KMS-11 (cell line): ENCODE results near the gene RNF144A.

Experiments used
- H2AFZ ChIP-seq: fragments of 200-600 bp; sonication (generic); 2 replicates; pipeline ENCODE4 v1.6.1; 2016; ENCODE audit warnings: antibody characterized with exemption, mixed run types, low read depth
- H3K27ac ChIP-seq: fragments of 200-600 bp; sonication (generic); 2 replicates; pipeline ENCODE4 v1.6.1; 2016; ENCODE audit warnings: mild to moderate bottlenecking, mixed run types
- H3K27me3 ChIP-seq: fragments of 200-600 bp; sonication (generic); 2 replicates; pipeline ENCODE4 v1.6.1; 2017; ENCODE audit warnings: mild to moderate bottlenecking, low read depth, mixed run types, moderate library complexity; ENCODE audit not compliant: insufficient read depth
- H3K36me3 ChIP-seq: fragments of 200-600 bp; sonication (generic); 2 replicates; pipeline ENCODE4 v1.6.1; 2017; ENCODE audit warnings: mild to moderate bottlenecking, mixed run types; ENCODE audit not compliant: insufficient read depth
- H3K4me1 ChIP-seq: fragments of 200-600 bp; sonication (generic); 2 replicates; pipeline ENCODE4 v1.6.1; 2016; ENCODE audit warnings: mild to moderate bottlenecking, low read depth, mixed run types; ENCODE audit not compliant: poor library complexity, severe bottlenecking
- H3K4me2 ChIP-seq: fragments of 200-600 bp; sonication (generic); 2 replicates; pipeline ENCODE4 v1.7.0; 2016; ENCODE audit warnings: mild to moderate bottlenecking, mixed run types
- H3K4me3 ChIP-seq: fragments of 200-600 bp; sonication (generic); IDR thresholded peaks from 2 replicates; pipeline ENCODE4 v1.6.1; 2017; ENCODE audit warnings: low read depth, low read length, mixed read lengths; ENCODE audit not compliant: insufficient read depth
- H3K79me2 ChIP-seq: fragments of 200-600 bp; sonication (generic); 2 replicates; pipeline ENCODE4 v1.6.1; 2016; ENCODE audit warnings: low read depth, mixed run types; ENCODE audit not compliant: insufficient read depth
- H3K9ac ChIP-seq: fragments of 200-600 bp; sonication (generic); 2 replicates; pipeline ENCODE4 v1.6.1; 2016; ENCODE audit warnings: mild to moderate bottlenecking, mixed run types
- H4K20me1 ChIP-seq: fragments of 200-600 bp; sonication (generic); 2 replicates; pipeline ENCODE4 v1.6.1; 2016; ENCODE audit warnings: mild to moderate bottlenecking, mixed run types; ENCODE audit not compliant: insufficient read depth
- TF ChIP-seq, protein P1 (sequence below): fragments of 200-600 bp; sonication (generic); conservative IDR thresholded peaks from 2 replicates; pipeline ENCODE4 v1.6.1; 2017; ENCODE audit warnings: low read depth, mild to moderate bottlenecking, antibody characterized with exemption, low read length, moderate library complexity, mixed read lengths

The RNF144A gene

DNA sequence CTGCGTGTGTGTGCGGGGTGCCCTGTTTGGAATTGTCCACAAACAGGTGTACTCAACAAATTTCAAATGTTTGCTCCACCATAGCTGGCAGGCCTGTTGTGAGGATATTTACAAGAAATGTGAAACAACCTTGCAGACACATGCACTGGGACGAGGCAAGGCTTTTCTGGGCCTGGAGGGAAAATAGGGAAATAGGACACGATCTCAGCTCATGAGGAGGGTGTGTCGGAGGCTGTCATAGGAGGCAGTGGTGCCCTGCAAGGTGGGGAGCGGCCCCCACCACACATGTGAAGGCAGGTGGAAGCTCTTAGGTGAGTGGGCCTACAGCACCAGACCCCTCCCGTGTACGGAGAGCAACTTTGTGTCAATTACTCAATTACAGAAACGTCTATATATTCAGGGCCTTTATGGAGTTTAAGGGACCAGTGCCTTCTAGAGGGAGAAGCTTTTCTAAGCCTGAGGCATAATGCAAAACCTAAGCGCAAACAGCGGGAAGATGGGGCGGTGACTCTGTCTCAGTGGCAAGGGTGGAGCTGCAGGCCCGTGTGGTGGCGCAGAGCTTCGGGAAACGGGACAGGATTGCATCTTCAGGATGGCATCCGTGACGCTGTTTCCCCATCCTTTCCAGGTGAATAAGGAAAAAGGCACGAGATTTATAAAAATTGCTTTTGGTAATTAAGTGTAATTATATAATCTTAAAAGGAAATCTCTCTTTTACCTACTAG is 48.0 kb downstream of the RNF144A start:
- Histone ChIP-seq H3K9ac (no peak overlapping the region), H3K4me2 (no peak overlapping the region), H3K27ac (no peak overlapping the region), H3K4me1 (no peaks in the 10 kb centered on the region), H3K36me3 (no peaks in the 10 kb centered on the region), H4K20me1 (no peaks in the 10 kb centered on the region), H3K4me3 (no peak overlapping the region), H3K79me2 (no peaks in the 10 kb centered on the region), H3K27me3 (no peaks in the 10 kb centered on the region), H2AFZ (no peak overlapping the region)
- TF ChIP-seq, protein P1, sequence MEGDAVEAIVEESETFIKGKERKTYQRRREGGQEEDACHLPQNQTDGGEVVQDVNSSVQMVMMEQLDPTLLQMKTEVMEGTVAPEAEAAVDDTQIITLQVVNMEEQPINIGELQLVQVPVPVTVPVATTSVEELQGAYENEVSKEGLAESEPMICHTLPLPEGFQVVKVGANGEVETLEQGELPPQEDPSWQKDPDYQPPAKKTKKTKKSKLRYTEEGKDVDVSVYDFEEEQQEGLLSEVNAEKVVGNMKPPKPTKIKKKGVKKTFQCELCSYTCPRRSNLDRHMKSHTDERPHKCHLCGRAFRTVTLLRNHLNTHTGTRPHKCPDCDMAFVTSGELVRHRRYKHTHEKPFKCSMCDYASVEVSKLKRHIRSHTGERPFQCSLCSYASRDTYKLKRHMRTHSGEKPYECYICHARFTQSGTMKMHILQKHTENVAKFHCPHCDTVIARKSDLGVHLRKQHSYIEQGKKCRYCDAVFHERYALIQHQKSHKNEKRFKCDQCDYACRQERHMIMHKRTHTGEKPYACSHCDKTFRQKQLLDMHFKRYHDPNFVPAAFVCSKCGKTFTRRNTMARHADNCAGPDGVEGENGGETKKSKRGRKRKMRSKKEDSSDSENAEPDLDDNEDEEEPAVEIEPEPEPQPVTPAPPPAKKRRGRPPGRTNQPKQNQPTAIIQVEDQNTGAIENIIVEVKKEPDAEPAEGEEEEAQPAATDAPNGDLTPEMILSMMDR = no peak

DNA sequence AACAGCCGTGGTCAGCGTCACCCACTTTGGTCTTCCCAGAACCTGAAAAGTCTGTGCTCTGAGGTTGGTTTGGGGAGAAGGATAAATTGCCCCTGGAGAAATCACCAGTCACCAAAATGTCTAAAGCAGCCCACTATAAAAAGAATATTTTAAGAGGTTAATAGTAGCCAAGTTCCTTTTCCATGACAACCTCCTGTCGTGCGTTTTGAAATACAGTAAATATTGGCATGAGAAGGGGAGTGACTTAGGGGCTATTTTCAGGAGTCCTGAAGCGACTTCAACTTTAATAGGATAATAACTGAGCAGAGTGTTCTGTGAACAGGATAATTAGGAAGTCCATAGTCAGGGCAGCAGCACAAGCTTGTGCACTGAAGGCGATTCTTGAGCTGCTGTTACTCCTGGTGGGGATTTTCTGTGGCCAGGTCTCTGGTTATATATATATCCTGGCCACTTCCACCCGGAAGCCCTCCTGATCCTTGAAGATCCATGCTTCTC is 49.3 kb downstream of the RNF144A start:
- TF ChIP-seq, protein P1 = no peak
- Histone ChIP-seq H3K27ac (no peak overlapping the region), H3K79me2 (no peaks in the 10 kb centered on the region), H3K4me2 (no peak overlapping the region), H4K20me1 (no peaks in the 10 kb centered on the region), H2AFZ (no peak overlapping the region), H3K9ac (no peak overlapping the region), H3K36me3 (no peaks in the 10 kb centered on the region), H3K4me1 (no peaks in the 10 kb centered on the region), H3K27me3 (no peaks in the 10 kb centered on the region), H3K4me3 (no peak overlapping the region)

DNA sequence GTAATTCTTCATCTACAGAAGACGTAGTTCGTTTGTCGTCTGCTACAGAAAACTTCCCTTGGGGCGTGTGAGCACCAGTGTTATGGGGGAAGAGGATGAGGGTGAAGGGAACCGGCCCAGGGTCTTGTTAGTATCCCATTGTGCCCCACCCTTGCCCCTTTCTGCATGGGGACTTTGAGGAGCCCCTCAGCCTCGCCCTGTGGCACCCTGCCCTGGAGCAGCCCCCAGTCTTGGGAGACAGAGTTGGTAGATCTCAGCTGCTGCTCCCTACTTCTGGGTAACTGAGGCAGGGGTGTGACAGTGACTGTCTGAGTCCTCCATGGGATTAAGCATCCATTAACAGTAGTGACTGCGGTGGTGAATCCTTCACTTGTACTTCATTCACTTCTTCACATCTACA is 50.1 kb downstream of the RNF144A start:
- no peak overlapping the region for H3K27ac ChIP-seq
- TF ChIP-seq, protein P1 = no peak
- no peaks in the 10 kb centered on the region for H4K20me1 ChIP-seq

DNA sequence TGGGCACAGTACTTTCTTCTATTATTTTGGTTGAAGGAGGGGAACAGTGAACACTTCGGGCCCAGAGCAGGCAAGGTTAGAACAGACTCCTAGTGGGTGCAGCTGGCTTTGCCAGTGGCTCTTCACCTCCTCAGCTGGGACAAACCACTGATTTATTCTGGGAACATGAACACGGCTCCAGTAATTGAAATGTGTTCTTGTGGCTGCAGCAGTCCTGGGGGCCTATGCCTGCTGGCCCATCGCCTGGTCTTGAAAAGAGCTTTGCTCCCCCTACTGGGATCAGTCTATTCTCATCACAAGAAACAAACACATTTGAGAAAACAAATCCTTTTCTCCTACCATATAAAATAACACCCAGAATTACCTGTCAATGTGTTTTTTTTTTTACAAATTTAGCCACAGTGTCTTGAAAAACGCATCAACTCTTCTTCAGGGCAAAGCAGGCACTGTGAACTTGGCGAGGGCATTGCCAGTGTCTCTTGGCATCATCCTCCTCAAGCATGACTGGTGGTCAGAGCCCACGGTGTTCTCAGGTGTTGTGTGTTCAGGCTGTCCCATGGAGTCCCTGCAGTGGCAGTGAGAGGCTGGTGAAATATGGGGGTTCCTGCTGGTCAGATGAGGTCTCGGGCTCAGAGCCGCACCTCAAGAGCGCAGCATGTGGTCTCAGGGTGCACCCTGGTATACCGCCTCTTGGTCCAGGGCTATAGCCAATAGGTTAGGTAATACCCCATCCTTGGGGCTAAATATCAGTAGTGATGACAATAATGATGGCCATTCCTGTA is 51.3 kb downstream of the RNF144A start:
- TF ChIP-seq, protein P1 = no peak
- Histone ChIP-seq H2AFZ (no peak overlapping the region), H4K20me1 (no peaks in the 10 kb centered on the region), H3K36me3 (no peaks in the 10 kb centered on the region), H3K4me2 (no peak overlapping the region), H3K4me1 (no peaks in the 10 kb centered on the region), H3K27ac (no peak overlapping the region), H3K27me3 (no peaks in the 10 kb centered on the region), H3K79me2 (no peaks in the 10 kb centered on the region), H3K9ac (no peak overlapping the region), H3K4me3 (no peak overlapping the region)

More for the DNA sequence above, 50.1 kb downstream of the RNF144A start:
- H3K4me1 ChIP-seq = no peaks in the 10 kb centered on the region
- no peak overlapping the region for H3K9ac ChIP-seq
- H2AFZ ChIP-seq = no peak overlapping the region
- H3K36me3 ChIP-seq = no peaks in the 10 kb centered on the region
- H3K4me2 ChIP-seq = no peak overlapping the region
- H3K4me3 ChIP-seq = no peak overlapping the region
- no peaks in the 10 kb centered on the region for H3K27me3 ChIP-seq
- no peaks in the 10 kb centered on the region for H3K79me2 ChIP-seq
